Stimulated activated naive CD8-positive, alpha-beta T cell treated with anti-CD3 and anti-CD28 coated beads, Interleukin-15, Interleukin-2, amounts not matched to agents 100 ng/mL and 50 ng/mL, for 24 hours (primary cell): Measurements from ENCODE around the gene NPFF.
A peak's percentile ranks its signal among the peaks of the same experiment; 100 is the strongest.
"Not testable (repeated sequence)": the region's sequence is repeated elsewhere in the genome, so short reads cannot be mapped to it uniquely, and the experiment has no call there.

Source experiments
- H3K27ac Mint-ChIP-seq: one replicate; pipeline ENCODE4 v1.8.0; 2021; ENCODE audit warnings: mild to moderate bottlenecking, mixed read lengths
- H3K27me3 Mint-ChIP-seq: one replicate; pipeline ENCODE4 v1.8.0; 2021; ENCODE audit warnings: mixed read lengths
- H3K36me3 Mint-ChIP-seq: one replicate; pipeline ENCODE4 v1.8.0; 2021; ENCODE audit warnings: low read depth, mixed read lengths
- H3K4me1 Mint-ChIP-seq: one replicate; pipeline ENCODE4 v1.8.0; 2021; ENCODE audit warnings: low read depth, mixed read lengths
- H3K4me3 Mint-ChIP-seq: one replicate; pipeline ENCODE4 v1.8.0; 2021; ENCODE audit warnings: mild to moderate bottlenecking, mixed read lengths
- H3K9me3 Mint-ChIP-seq: one replicate; pipeline ENCODE4 v1.8.0; 2021; ENCODE audit warnings: mixed read lengths

Gene NPFF

DNA sequence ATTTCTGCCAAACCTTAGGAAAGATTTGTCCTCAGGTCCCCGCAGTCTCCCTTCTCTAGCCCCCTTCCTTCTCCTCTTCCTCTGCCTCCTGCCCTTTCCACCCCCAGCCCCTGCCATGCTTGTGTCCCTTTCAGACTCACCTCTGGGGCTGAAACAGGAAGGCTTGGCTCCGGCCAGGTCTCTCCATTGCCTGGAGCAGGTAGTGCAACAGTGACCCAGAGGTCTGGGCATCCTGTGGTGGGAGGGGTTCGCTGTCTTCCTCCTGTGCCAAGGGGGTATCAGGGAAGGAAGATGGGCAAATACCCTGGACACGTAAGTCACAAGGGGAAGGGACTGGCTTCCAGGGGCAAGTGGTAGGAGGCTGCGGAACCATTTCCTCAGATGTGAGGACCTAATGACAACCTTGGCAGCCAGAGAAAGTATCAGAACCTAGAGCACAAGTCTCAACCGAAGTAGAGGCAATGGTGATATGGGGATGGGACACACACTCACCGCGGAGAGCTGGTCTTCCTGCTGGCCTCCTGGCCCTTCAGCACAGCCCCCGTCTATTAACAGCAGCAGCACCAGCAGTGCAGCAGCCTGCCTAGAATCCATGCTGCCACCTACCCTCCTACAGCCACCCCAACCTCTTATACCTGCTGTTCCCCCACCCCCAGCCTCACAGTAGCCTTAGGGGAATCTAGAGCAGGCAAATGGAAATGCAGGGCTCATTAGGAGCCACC is at the start of gene NPFF:
TSS of gene NPFF (minus strand) at position 604 of the 722 bp plus-strand sequence. CDS start at position 594, 10 bp downstream.
- Mint-ChIP-seq H3K9me3 (no peaks in the 10 kb centered on the region), H3K27ac (no peak within 1 kb of the TSS), H3K27me3 (no peaks in the 10 kb centered on the region), H3K36me3 (peaks cover 13% of the 10 kb centered on the region), H3K4me3 (no peak within 1 kb of the TSS), H3K4me1 (peaks cover 17% of the 10 kb centered on the region)

GRCh38 chr12:53552361-53553327 is 45.4 kb upstream of the NPFF start:
- Mint-ChIP-seq H3K4me3 (no peak overlapping the region), H3K4me1 (peaks cover 5% of the 10 kb centered on the region), H3K36me3 (peaks cover 18% of the 10 kb centered on the region), H3K27ac (no peak overlapping the region), H3K9me3 (no peaks in the 10 kb centered on the region), H3K27me3 (no peaks in the 10 kb centered on the region)

- no peak overlapping the region for H3K27ac Mint-ChIP-seq
- H3K9me3 Mint-ChIP-seq: no peaks in the 10 kb centered on the region
- no peak overlapping the region for H3K4me3 Mint-ChIP-seq
- H3K36me3 Mint-ChIP-seq: peaks cover 18% of the 10 kb centered on the region
- peaks cover 5% of the 10 kb centered on the region for H3K4me1 Mint-ChIP-seq
- no peaks in the 10 kb centered on the region for H3K27me3 Mint-ChIP-seq
These were observed 44.6 kb upstream of the NPFF start for GRCh38 chr12:53551889-53552291.

DNA sequence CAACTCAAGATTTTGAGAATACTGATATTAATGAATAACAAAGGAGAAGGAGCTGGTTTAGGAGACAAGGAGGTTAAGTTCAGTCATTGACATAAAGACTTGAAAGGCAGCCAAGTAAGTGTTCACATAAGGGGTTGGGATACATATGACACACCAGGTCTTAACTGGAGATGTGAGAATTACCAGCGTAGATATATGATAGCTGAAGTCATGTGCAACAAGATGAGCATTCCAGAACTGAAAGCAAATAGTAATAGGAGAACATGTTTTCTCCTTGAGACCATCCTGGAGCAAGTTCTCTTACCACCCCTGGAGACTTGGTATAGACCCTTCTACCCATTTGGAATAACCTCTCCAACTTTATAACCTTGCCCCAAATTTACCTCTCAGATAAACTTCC is 43.3 kb upstream of the NPFF start:
- Mint-ChIP-seq H3K27me3 (no peaks in the 10 kb centered on the region), H3K9me3 (no peaks in the 10 kb centered on the region), H3K4me3 (no peak overlapping the region), H3K36me3 (peaks cover 18% of the 10 kb centered on the region), H3K27ac (no peak overlapping the region), H3K4me1 (peaks cover 5% of the 10 kb centered on the region)

- not testable (repeated sequence) for H3K27ac Mint-ChIP-seq, H3K9me3 Mint-ChIP-seq, H3K27me3 Mint-ChIP-seq, H3K4me3 Mint-ChIP-seq, H3K4me1 Mint-ChIP-seq
- peaks cover 18% of the 10 kb centered on the region for H3K36me3 Mint-ChIP-seq
These were observed 42.8 kb upstream of the NPFF start for GRCh38 chr12:53550131-53550530.

DNA sequence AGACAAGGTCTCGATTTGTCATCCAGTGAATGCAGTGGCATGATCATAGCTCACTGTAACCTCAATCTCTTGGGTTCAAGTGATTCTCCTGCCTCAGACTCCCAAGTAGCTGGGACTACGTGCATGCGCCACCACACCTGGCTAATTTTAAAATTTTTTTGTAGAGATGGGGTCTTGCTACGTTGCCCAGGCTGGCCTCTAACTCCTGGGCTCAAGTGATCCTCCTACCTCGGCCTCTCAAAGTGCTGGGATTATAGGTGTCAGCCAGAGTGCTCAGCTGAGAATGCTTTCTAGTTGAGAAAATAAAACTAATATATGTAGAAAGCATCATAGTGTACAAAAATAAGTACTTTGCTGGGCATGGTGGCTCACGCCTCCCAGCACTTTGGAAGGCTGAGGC is 41.1 kb upstream of the NPFF start:
- peaks cover 15% of the 10 kb centered on the region for H3K4me1 Mint-ChIP-seq

GRCh38 chr12:53543539-53543938 is 36.3 kb upstream of the NPFF start:
- H3K27ac Mint-ChIP-seq: peak overlapping the region; percentile 61
- H3K27me3 Mint-ChIP-seq: no peaks in the 10 kb centered on the region
- peaks cover 12% of the 10 kb centered on the region for H3K4me1 Mint-ChIP-seq
- no peaks in the 10 kb centered on the region for H3K9me3 Mint-ChIP-seq
- H3K36me3 Mint-ChIP-seq: peaks cover 25% of the 10 kb centered on the region
- no peak overlapping the region for H3K4me3 Mint-ChIP-seq

More for the DNA sequence above, 41.1 kb upstream of the NPFF start:
- not testable (repeated sequence) for H3K9me3 Mint-ChIP-seq, H3K27ac Mint-ChIP-seq, H3K4me3 Mint-ChIP-seq, H3K27me3 Mint-ChIP-seq
- H3K36me3 Mint-ChIP-seq: peaks cover 25% of the 10 kb centered on the region

DNA sequence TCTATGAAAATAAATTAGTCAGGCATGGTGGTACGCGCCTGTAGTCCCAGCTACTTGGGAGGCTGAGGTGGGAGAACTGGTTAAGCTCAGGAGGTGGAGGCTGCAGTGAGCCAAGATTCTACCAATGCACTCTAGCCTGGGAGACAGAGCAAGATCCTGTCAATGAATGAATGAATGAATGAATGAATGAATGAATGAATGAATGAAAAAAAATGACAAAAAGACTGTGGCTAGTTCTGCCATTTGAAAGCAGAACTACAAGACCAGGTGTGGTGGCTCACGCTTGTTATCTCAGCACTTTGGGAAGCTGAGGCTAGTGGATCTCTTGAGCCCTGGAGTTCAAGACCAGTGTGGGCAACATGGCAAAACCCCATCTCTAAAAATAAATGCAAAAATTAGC is 32.2 kb upstream of the NPFF start:
- Mint-ChIP-seq H3K36me3 (peaks cover 42% of the 10 kb centered on the region), H3K4me1 (peaks cover 12% of the 10 kb centered on the region), H3K27me3 (no peaks in the 10 kb centered on the region), H3K9me3 (no peaks in the 10 kb centered on the region), H3K27ac (no peak overlapping the region), H3K4me3 (no peak overlapping the region)

DNA sequence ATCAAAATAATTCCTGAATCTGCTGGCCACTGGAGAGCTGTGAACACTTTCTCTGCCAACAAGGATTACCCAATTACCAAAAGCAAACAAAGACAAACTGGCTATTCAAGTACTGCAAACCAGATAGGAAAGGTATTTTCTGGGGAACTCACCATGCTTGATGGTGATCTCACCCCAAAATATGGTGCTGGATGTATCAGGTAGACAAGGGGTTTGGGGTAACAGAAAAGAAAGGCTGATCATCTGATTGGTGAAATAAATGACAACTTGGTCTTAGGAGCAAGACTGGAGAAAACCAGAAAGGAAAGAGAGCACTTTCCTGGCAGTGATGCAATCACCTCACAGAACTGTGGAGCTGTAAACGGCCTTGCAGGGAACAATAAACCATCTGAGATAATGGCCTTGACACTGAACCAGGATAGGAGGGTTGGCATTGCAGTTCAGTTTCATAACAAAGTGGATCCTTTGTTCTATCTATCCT is 31.0 kb upstream of the NPFF start:
- Mint-ChIP-seq H3K27ac (no peak overlapping the region), H3K9me3 (no peaks in the 10 kb centered on the region), H3K4me1 (peaks cover 1% of the 10 kb centered on the region), H3K4me3 (no peak overlapping the region), H3K27me3 (no peaks in the 10 kb centered on the region), H3K36me3 (peaks cover 44% of the 10 kb centered on the region)

- H3K36me3 Mint-ChIP-seq: peaks cover 48% of the 10 kb centered on the region
- no peak overlapping the region for H3K4me3 Mint-ChIP-seq
- H3K4me1 Mint-ChIP-seq: no peaks in the 10 kb centered on the region
- no peaks in the 10 kb centered on the region for H3K9me3 Mint-ChIP-seq
- H3K27ac Mint-ChIP-seq: no peak overlapping the region
- H3K27me3 Mint-ChIP-seq: no peaks in the 10 kb centered on the region
These were observed 29.7 kb upstream of the NPFF start for GRCh38 chr12:53536962-53537361.

DNA sequence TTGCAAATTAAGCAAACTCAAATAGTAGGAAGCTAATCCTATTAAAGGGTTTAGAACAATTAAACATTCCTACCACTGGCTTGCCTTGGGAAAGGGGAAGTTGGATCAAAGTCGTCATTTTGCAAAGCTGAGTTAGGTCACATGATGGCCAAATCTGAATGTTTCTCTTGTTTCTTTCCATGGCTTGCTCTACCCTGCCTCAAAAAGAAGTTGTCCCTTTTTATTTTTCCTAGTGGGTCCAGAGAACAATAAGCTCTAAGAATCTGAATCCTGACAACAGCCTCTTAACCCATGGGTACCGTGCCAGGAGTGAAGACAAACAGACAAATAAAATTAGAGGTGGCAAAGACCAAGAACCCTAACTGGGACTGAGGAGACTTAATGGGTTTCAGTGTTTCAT is 26.2 kb upstream of the NPFF start:
- Mint-ChIP-seq H3K4me3 (no peak overlapping the region), H3K27me3 (no peaks in the 10 kb centered on the region), H3K9me3 (no peaks in the 10 kb centered on the region), H3K4me1 (no peaks in the 10 kb centered on the region), H3K36me3 (peaks cover 41% of the 10 kb centered on the region), H3K27ac (no peak overlapping the region)

DNA sequence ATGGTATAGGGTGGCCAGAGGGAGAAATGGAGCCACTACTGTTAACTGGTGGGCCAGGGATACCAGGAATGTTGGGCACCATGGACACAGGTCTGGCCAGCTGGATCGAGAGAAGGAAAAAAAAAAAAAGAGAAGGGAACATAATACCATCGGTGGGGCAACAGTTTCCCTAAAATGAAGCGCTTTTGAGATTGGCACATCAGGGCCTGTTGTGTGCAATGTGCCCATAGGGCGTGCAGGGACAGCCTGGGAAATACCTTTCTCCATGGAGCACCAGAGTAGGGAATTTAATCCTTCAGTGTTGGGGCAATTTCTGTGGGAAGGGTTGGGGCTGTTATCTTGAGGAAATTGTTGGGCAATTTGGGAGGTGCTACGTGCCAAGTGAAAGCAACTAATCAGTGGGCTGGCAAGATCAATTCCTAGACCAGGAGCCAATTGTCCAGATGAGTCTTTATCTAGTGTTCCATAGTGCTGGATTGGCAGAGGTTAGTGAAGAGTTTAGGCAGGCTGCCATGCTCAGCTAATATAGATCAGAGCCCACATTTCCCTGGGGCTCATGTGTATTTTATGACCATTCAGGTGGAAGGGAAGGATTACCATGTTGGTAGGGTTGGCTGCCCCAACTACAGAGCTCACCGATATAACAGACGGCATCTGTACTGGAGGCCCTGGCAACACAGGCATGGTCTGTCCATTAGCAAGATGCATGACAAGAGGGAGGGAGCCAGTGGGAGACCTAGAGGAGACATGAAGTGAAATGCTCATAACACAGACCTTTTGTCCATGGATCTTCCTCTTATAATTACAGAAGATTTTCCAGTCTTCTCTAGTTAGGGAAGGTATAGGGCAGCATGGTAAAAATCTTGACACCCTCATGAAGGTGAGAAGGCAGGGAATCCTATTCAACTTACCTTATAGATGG is 25.5 kb upstream of the NPFF start:
- Mint-ChIP-seq H3K27me3 (no peaks in the 10 kb centered on the region), H3K27ac (no peak overlapping the region), H3K4me1 (no peaks in the 10 kb centered on the region), H3K36me3 (peaks cover 41% of the 10 kb centered on the region), H3K4me3 (no peak overlapping the region), H3K9me3 (no peaks in the 10 kb centered on the region)

DNA sequence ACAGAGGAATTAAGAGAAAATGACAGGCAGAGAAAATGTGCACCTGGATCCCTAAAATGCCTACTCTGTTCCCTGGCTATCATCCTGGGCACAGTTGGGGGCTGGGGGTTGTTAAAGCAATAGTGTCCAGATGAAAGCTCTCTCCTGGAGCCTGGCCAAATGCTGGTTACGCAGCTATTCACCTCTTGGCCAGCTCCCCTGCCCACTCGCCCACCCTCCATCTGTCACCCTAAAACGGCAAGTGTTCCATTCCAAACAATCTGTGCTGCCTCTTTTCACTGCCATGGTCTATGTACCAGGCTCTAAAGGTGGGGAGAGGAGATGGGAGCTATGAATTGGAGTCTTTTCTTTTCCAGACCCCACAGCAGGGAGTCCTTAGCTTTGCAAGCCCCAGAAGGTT is 24.7 kb upstream of the NPFF start:
- H3K4me3 Mint-ChIP-seq: no peak overlapping the region
- no peak overlapping the region for H3K27ac Mint-ChIP-seq
- H3K9me3 Mint-ChIP-seq: no peaks in the 10 kb centered on the region
- H3K4me1 Mint-ChIP-seq: no peaks in the 10 kb centered on the region
- H3K27me3 Mint-ChIP-seq: no peaks in the 10 kb centered on the region
- H3K36me3 Mint-ChIP-seq: peaks cover 37% of the 10 kb centered on the region

DNA sequence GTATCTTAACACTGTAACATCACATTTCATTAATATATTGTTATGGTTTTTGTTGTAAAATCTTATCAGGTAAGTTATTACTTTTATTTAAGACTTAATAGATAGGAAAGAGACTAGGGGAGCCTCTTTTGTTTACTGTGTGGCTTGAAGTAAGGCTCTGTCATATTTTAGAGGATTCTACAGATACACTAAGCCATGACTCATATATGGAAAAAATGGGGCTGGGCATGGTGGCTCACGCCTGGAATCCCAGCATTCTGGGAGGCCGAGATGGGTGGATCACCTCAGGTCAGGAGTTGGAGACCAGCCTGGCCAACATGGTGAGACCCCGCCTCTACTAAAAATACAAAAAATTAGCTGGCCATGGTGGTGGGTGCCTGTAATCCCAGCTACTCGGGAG is 23.6 kb upstream of the NPFF start:
- peaks cover 34% of the 10 kb centered on the region for H3K36me3 Mint-ChIP-seq
- H3K27ac Mint-ChIP-seq: no peak overlapping the region
- H3K27me3 Mint-ChIP-seq: no peaks in the 10 kb centered on the region
- H3K4me1 Mint-ChIP-seq: no peaks in the 10 kb centered on the region
- H3K4me3 Mint-ChIP-seq: no peak overlapping the region
- H3K9me3 Mint-ChIP-seq: no peaks in the 10 kb centered on the region
